ENCODE measurements around the gene DCPS.

The DCPS gene

DNA sequence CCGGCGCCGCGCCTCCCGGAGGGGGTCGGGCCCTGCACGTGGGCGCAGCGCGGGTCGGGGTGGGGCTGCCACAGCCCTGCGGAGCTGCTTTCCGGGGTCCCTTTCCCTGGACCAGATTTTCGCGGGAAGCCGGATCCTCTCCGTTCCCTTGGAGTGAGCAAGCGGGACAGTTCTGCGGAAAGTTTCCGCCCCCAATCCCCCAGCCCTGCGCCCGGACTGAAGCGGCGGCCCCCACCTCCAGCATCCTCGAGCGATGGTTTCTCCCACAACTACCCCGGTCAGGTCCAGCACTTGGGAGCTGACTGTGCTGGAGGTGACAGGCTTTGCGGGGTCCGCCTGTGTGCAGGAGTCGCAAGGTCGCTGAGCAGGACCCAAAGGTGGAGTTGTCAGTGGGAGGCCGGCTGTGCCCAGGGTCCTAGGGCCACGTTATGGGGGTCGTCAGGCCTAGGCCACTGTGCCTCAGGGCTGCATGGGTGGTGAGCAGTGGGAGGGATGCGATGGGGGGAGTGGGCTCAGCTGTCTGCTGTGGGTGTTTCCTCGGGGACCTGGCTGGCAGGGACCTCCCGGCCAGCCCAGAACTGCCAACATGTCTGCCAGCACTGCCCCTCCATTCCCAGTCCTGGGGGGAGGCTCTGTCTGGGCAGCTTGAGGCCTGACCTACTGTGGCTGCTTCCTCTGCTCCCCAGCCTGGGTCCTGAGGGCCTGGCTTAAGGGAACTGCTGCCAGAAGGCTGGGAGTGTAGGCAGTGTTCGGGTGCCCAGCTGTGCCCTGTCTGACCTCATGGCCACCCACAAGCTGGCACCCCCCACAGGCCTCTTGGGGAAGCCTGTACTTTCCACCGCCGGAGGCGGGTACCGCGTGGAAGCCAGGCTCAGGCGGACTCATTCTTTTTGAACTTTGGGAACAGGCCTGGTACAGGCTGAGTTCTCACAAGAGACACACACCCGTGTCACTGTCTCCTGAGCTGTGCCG is 52.4 kb downstream of the DCPS start:
- TF ChIP-seq, protein P1, sequence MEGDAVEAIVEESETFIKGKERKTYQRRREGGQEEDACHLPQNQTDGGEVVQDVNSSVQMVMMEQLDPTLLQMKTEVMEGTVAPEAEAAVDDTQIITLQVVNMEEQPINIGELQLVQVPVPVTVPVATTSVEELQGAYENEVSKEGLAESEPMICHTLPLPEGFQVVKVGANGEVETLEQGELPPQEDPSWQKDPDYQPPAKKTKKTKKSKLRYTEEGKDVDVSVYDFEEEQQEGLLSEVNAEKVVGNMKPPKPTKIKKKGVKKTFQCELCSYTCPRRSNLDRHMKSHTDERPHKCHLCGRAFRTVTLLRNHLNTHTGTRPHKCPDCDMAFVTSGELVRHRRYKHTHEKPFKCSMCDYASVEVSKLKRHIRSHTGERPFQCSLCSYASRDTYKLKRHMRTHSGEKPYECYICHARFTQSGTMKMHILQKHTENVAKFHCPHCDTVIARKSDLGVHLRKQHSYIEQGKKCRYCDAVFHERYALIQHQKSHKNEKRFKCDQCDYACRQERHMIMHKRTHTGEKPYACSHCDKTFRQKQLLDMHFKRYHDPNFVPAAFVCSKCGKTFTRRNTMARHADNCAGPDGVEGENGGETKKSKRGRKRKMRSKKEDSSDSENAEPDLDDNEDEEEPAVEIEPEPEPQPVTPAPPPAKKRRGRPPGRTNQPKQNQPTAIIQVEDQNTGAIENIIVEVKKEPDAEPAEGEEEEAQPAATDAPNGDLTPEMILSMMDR (IDR thresholded peaks at IDR 0.05; ENCODE audit: borderline replicate concordance, insufficient read depth, low read depth, low read length): no peak
- peak overlapping the region; percentile 58 for H3K4me3 ChIP-seq (ENCODE audit: low read depth, low read length)

- TF ChIP-seq, protein P1 (IDR thresholded peaks at IDR 0.05; ENCODE audit: borderline replicate concordance, insufficient read depth, low read depth, low read length): no peak
- peak overlapping the region; percentile 58 for H3K4me3 ChIP-seq (ENCODE audit: low read depth, low read length)
Measured at GRCh38 chr11:126357055-126357962, 53.4 kb downstream of the DCPS start.

- TF ChIP-seq, protein P1 (IDR thresholded peaks at IDR 0.05; ENCODE audit: borderline replicate concordance, insufficient read depth, low read depth, low read length): no peak
- no peak overlapping the region for H3K4me3 ChIP-seq (ENCODE audit: low read depth, low read length)
Measured at GRCh38 chr11:126357969-126358762, 54.3 kb downstream of the DCPS start.

GRCh38 chr11:126358763-126359160 is 54.9 kb downstream of the DCPS start:
- no peak overlapping the region for H3K4me3 ChIP-seq (ENCODE audit: low read depth, low read length)
- TF ChIP-seq, protein P1 (IDR thresholded peaks at IDR 0.05; ENCODE audit: borderline replicate concordance, insufficient read depth, low read depth, low read length): no peak

GRCh38 chr11:126359431-126360048 is 55.7 kb downstream of the DCPS start:
- no peak overlapping the region for H3K4me3 ChIP-seq (ENCODE audit: low read depth, low read length)
- TF ChIP-seq, protein P1 (IDR thresholded peaks at IDR 0.05; ENCODE audit: borderline replicate concordance, insufficient read depth, low read depth, low read length): no peak

DNA sequence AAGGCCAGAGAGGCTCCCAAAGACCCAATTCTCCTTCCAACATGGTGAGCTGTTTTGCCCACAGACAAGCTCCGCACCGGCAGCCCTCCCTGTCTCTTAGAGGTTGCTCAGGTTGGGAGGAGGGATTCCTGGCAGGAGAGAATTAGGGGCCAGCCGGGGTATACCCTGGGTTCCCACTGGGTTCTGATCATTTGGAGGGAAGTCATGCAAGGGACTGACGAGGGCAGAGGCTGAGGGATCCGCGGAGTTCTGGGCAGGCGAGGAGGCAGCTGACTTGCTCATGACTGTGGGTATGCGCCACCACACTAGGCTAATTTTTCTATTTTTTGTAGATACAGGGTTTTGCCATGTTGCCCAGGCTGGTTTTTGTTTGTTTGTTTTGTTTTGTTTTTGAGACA is 56.2 kb downstream of the DCPS start:
- no peak overlapping the region for H3K4me3 ChIP-seq (ENCODE audit: low read depth, low read length)
- TF ChIP-seq, protein P1 (IDR thresholded peaks at IDR 0.05; ENCODE audit: borderline replicate concordance, insufficient read depth, low read depth, low read length): no peak

Measured in GM12875 (cell line).